NCI-H69 (cell line): ENCODE results near the gene MESP1.

Experiments used
- DNase-seq: peaks from one replicate; lab custom pipeline; 2025; lab: John Stamatoyannopoulos, UW

The MESP1 gene

GRCh38 chr15:89781055-89781454, 30.0 kb upstream of the MESP1 start:
- no peak for DNase-seq

- DNase-seq: no peak
Observed at GRCh38 chr15:89780601-89781000, 29.6 kb upstream of the MESP1 start.

- no peak for DNase-seq
Observed at GRCh38 chr15:89778861-89779260, 27.8 kb upstream of the MESP1 start.

GRCh38 chr15:89777782-89778380, 26.8 kb upstream of the MESP1 start:
- no peak for DNase-seq

GRCh38 chr15:89777073-89777751, 26.2 kb upstream of the MESP1 start:
- DNase-seq: no peak

- DNase-seq: peak; percentile 79
Observed at GRCh38 chr15:89776274-89777072, 25.4 kb upstream of the MESP1 start, which contains the start of gene MESP2. MESP2 (plus strand) TSS chr15:89776332; CDS start chr15:89776358, 26 bp downstream.

- DNase-seq: no peak
Observed at GRCh38 chr15:89775815-89776214, 24.8 kb upstream of the MESP1 start.

GRCh38 chr15:89774492-89774891, 23.4 kb upstream of the MESP1 start:
- no peak for DNase-seq

- DNase-seq: peak; percentile 17
Observed at GRCh38 chr15:89772932-89773583, 22.0 kb upstream of the MESP1 start.

GRCh38 chr15:89770041-89770440, 19.0 kb upstream of the MESP1 start:
- DNase-seq: no peak

- DNase-seq: no peak
Observed at GRCh38 chr15:89769366-89769765, 18.3 kb upstream of the MESP1 start.

GRCh38 chr15:89768071-89768500, 17.0 kb upstream of the MESP1 start:
- no peak for DNase-seq

- DNase-seq: no peak
Observed at GRCh38 chr15:89767411-89767915, 16.4 kb upstream of the MESP1 start.

GRCh38 chr15:89766357-89767311, 15.6 kb upstream of the MESP1 start:
- no peak for DNase-seq

- DNase-seq: no peak
Observed at GRCh38 chr15:89765694-89766093, 14.6 kb upstream of the MESP1 start.

GRCh38 chr15:89761929-89762328, 10.9 kb upstream of the MESP1 start:
- no peak for DNase-seq

- no peak for DNase-seq
Observed at GRCh38 chr15:89761009-89761831, 10.2 kb upstream of the MESP1 start.

- peak; percentile 49 for DNase-seq
Observed at GRCh38 chr15:89760303-89761008, 9.4 kb upstream of the MESP1 start.

GRCh38 chr15:89759835-89760234, 8.8 kb upstream of the MESP1 start:
- no peak for DNase-seq
